ENCODE measurements around the gene CPN2.

Gene CPN2

DNA sequence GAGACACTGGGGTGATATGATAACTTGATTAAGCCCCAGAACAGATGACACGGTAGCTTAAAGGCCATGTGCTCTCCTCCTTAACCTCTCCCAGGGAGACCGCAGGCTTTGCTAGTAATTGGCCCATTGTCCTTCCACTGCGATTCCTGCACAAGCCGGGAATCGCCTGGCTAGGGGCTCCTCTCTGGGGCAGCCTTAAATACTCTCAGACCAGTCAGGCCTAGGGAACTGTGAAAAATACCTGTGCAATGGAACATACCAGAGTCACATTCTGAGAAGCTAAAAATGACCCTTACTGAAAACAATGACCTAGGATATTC lies 56.3 kb downstream of the CPN2 start:
- DNase-seq (ENCODE audit: low spot score) = no peak

DNA sequence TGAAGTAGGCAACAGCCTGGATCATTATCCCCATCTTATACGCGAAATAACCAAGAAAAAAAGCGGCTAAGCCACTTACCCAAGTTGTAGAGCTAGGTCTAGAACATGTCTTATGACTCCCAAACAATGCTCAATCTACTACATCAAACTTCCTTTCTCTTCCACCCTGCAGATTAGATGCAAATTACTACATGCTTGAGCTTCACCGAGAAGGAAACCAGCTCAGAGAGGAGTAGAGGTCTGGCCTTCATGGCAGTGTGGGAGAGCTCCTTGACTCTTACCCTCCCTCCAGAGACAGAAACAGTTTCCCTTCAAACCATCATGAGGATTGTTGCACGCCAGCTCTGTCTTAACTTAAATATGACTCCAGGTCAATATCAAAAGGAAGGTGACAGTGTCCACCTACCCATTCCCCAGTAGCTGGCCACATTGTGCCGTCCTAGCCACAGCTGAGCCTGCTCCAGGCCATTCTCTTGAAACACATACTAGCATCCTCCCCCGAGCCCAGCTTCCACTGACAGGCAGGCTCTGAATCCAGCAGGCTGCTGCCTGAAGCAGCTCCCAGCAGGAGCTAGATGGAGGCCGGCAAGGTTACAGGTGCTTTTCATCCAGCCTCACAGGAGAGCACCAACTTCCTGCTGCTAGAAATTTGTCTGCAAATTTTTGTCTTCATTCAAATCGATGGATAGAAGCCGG lies 56.8 kb downstream of the CPN2 start:
- no peak for DNase-seq (ENCODE audit: low spot score)

DNA sequence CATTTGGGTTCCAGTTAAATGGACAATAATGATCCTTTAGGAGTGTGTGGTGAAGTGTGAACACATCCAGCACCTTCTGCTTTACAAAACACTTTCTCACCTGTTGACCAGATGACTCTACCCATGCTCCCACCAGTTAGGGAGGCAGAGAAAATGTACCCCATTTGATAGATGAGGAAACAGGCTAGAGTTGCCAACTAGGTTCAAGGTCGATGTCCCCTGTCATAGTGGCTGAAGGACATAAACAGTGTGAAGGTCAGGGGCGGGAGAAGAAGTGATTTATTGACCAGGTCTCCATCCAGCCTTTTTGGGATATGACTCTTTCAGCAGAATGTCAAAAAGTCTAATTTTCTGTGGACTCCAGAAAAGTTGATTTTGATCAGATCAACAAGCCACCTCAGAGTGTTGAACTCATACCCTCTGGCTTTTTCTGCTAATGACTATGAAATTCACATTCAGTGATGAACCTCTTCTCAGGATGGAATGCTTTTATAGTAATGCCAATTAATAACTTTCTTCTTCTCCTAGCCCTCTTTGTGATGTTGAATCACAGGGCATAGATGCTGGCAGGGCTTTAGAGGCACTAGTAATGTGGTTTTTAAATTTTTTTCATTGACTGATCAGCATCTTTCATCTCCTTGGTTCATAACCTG lies 57.5 kb downstream of the CPN2 start:
- no peak for DNase-seq (ENCODE audit: low spot score)

DNA sequence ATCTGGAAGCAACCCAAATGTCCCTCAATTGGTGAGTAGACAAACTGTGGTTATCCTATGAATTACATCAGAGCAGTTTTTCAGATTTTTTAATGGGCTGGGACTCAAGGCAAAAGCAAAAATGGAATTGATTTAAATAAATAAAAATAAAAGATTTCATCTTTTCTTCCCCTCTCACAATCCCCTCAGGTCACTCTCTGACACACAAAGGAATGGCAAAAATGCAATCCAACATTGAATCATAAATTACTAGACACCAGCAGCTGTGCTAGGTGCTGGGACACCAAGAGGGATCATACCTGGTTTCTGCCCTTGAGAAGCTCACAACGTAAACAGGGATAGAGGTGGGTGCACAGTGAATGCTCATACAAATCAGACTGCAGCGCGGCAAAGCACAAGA lies 58.8 kb downstream of the CPN2 start:
- no peak for DNase-seq (ENCODE audit: low spot score)

Measured in hepatic stellate cell (primary cell).